Activated T-cell treated with anti-CD3 and anti-CD28 coated beads for 4 hours (primary cell): ENCODE results near the gene KIRREL2.
"Not testable (repeated sequence)": the region's sequence is repeated elsewhere in the genome, so short reads cannot be mapped to it uniquely, and the experiment has no call there.

ENCODE experiments used
- DNase-seq: peaks from one replicate; pipeline ENCODE4 v3.0.0-alpha.2; 2020

KIRREL2 gene

GRCh38 chr19:35856546-35857149 lies at the start of gene KIRREL2:
KIRREL2 (plus strand) TSS chr19:35856911; CDS start chr19:35857120, 209 bp downstream.
- DNase-seq = no peak

- DNase-seq = no peak
Observed at GRCh38 chr19:35807633-35808032, 49.1 kb upstream of the KIRREL2 start.

- DNase-seq = no peak
Observed at GRCh38 chr19:35811317-35812219, 45.1 kb upstream of the KIRREL2 start.

DNA sequence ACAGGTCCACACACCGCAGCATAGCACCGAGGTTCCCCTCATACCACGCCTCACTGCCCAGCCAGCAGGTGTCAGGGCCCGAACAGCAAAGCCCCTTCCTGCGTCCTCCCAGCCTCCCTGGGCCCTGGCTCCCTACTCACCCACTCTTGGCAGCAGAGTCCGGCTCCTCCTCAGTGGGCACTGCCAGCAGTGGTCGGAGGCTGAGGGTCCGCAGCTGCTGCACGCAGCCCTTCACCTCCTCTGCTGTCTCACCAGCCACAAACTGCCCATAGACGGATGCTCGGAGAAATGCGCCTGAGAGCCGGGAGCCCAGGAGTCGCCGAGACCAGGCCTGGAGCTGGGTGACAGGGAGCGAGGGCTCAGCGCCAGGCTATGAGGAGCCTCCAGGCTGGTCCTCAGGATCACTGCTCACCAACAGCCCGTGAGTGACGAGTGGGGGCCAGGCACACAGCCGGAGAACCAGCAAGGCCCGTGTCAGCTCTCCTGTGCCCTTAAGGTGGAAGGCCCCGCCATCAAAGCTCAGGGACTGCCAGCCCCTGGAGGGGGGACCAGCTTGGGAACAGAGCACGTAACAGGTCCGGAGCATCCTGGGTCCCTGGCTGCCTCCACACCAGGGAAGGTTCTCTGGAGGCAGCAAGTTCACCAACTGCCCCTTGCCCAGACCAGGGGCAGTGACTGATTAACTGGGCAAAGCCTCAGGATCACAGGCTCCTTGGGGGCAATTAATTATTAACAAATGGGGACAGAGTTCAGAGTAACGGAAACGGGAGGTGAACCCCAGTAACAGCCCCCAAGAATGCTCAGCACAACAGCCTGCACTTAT lies 44.3 kb upstream of the KIRREL2 start, which contains the start of gene PRODH2:
Gene PRODH2, minus strand, starts transcription at position 626 of the 823 bp plus-strand sequence. Its CDS starts 40 bp downstream, at position 586.
- DNase-seq = no peak

GRCh38 chr19:35813043-35813890 lies 43.4 kb upstream of the KIRREL2 start:
- DNase-seq = no peak

GRCh38 chr19:35816262-35816661 lies 40.4 kb upstream of the KIRREL2 start:
- no peak for DNase-seq

- DNase-seq = no peak
Observed at GRCh38 chr19:35816846-35817245, 39.9 kb upstream of the KIRREL2 start.

GRCh38 chr19:35818445-35818844 lies 38.3 kb upstream of the KIRREL2 start:
- no peak for DNase-seq

GRCh38 chr19:35822579-35822978 lies 34.1 kb upstream of the KIRREL2 start:
- no peak for DNase-seq

DNA sequence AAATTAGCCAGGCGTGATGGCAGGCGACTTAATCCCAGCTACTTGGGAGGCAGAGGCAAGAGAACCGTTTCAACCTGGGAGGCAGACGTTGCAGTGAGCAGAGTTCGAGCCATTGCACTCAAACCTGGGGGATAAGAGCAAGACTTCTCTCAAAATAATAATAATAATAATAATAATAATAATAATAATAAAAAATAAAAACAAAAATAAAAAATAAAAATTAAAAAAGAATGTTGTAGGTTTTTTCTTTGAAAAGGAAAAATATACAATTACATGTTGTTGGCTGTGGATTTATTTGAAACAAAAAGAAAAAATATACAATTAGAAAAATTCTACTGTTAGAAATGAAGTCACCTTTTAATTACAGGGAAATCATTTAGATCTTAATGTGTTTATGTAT lies 32.6 kb upstream of the KIRREL2 start:
- DNase-seq = no peak

DNA sequence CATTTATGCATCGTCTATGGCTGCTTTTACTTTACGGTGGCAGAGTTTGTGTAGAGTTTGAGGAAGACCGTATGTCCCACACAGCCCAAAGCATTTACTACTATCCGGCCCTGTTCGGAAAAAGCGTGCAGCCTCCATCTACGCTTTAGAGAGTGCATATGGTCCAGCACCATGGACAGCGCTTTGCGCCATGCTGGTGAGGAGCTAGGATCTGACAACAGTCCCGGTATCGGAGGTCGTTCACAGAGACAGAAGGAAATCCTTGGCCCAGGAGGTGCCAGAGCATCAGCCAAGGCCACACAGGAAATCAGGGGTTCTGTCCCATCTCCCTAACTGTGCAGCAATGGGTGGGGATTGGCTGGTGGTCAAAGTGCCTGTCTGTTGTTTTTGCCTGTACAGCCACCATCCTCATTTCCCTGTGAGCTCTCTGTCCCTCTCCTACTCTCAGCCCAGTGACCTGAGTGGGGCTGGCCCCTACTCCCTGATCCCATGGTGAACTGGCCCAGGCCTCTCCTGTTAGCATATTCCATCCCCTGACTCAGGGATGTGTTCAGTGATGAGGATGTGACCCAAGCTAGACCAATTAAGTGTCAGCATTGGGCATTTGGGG lies 27.9 kb upstream of the KIRREL2 start:
- DNase-seq = peak; percentile 18

GRCh38 chr19:35830986-35831385 lies 25.7 kb upstream of the KIRREL2 start:
- no peak for DNase-seq

GRCh38 chr19:35832054-35832453 lies 24.7 kb upstream of the KIRREL2 start:
- DNase-seq = no peak

DNA sequence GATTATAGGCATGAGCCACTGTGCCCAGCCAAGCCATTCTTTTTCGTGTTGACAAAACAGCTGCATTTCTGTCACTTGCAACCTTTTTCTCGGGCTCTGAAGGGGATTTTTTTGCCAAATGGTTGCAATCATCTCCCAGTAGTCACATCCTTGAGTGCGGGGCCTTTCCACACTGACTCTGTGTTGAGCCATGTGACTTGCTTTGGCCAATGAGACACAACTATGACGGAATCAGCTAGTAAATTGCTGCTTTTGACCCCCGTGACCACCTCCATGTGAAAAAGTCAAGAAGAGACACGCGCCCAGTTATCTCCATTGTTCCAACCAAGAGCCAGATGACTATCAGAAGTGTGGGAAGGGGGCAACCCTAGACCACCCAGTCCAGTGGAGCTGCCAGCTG lies 22.7 kb upstream of the KIRREL2 start:
- DNase-seq = no peak

GRCh38 chr19:35836096-35836495 lies 20.6 kb upstream of the KIRREL2 start:
- DNase-seq = not testable (repeated sequence)

DNA sequence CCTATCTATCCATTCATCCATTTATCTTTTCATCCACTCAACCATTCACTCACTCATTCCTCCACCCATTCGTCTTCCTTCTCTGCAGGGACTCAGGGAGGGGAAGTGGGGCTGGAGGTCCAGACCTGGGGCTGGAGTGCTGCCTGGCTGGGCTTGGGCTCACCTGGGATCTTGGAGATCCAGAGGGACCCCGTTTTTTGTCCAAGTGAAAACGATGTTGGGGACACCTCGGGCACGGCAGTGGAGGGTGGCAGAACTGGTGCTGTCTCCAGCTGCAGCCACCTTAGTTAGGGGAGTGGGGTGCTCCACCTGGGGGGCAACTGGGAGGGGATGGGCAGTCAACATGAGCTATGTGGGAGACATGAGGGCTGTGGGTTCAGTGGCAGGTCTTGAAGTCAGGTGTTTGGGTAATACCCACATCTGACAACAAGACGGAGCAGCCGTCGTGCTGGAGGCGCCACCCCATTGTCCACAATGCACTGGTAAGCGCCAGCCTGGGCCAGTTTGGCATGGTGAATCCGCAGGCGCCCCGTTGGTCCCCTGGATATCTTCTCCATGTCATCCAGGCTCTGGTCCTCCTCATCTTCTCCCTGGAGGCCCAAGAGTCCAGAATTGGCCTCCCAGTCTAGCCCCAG lies 14.6 kb upstream of the KIRREL2 start:
- no peak for DNase-seq

DNA sequence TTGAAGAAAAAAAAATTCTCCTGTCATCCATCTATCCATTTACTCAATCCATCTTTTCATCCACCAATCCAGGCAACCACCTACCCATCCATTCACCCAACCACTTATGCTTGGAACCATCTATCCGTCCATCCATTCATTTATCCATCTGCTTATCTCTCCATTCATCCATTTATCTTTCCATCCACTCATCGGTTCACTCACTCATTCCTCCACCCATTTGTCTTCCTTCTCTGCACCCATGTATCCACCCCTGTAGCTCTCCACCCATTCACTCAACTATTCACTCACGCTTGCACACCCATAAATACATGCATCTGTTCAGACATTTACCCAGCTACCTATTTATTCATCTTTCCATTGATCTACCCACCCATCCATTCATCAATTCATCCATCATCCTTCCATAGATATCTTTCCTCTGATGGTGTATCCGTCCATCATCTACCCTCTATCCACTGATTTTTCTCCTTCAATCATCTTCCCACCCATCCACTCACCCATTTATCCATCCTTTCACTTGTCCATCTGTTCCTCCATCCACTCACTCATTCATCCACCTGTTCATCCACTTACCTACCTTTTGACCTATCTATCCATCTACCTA lies 13.9 kb upstream of the KIRREL2 start:
- no peak for DNase-seq

DNA sequence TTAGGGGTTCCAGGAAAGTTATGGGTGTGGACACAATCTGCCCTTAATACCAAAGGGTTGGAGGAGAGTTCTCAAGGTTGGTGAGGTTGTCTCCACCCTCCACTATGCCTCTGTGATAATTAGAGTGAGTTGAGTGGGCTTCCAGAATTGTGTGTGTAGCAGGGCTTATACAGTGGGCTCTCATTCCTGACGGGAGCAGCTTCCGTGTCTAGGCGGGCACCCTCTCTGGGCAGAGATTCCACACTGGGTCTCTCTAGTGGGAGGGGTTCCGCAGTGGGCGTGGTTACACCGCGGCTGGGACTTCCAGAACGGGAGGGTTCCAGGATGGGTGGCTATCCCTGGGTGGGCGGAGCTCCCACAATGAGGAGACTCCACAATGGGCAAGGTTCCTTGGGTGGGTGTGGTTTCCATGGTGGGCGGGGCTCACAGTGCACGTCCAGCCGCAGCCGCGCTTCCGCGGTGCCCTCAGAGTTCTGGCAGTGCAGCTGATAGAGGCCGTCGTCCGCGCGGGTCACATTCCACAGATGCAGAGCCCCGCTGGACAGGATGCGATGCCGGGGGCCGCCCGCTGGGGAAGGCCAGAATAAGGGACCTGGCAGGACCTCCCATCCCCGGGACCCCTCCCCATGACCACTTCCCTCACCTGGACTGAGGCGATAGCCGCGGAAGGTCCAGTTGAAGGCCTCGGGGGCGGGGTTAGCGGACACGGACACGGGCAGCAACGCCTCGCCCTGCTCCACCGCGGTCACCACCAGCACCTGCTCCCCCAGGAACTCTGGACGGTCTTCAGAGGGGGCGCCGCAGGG lies 12.8 kb upstream of the KIRREL2 start:
- DNase-seq = no peak

GRCh38 chr19:35844482-35845214 lies 12.1 kb upstream of the KIRREL2 start:
- no peak for DNase-seq
